GM23248 (cell line): ENCODE measurements around the gene GPC1.

Experiments
- EZH2 ChIP-seq: fragments of 200-600 bp; sonication (generic); IDR thresholded peaks from 2 replicates; pipeline ENCODE4 v1.6.1; 2018; ENCODE audit warnings: antibody characterized with exemption, mild to moderate bottlenecking; ENCODE audit not compliant: insufficient read depth, poor library complexity, severe bottlenecking
- EZH2phosphoT487 ChIP-seq: fragments of 200-600 bp; sonication (generic); IDR thresholded peaks from 2 replicates; pipeline ENCODE4 v1.6.1; 2018; ENCODE audit warnings: antibody characterized with exemption, moderate library complexity, mild to moderate bottlenecking, low read depth; ENCODE audit not compliant: insufficient read depth

GRCh38 chr2:240386326-240386725, 49.1 kb upstream of the GPC1 start:
- TF ChIP-seq EZH2phosphoT487, result no peak
- TF ChIP-seq EZH2, result no peak
